WTC11 (cell line): Measurements from ENCODE around the gene IFFO2. TPM values are rescaled to one million over a fixed set of nuclear protein-coding genes. Genes with fewer than 3 reads are reported as not detected.

ENCODE experiments used
- ATAC-seq: fragments of 200-7000 bp; cut with Tn5 transposase; 2 replicates; pipeline ENCODE4 v1.10.0; 2021; ENCODE audit warnings: mild to moderate bottlenecking, moderate library complexity
- CTCF ChIA-PET: fragments of 300-600 bp; sonication (Branson Sonifier 250); formaldehyde crosslinking; loops from one replicate; lab custom pipeline; 2021; ENCODE audit warnings: antibody characterized with exemption; lab: Charles Lee
- POLR2A ChIA-PET: fragments of 350-600 bp; sonication (Branson Sonifier 250); formaldehyde crosslinking; loops from one replicate; lab custom pipeline; 2021; ENCODE audit warnings: antibody characterized with exemption; lab: Charles Lee
- DNase-seq: peaks from one replicate; pipeline ENCODE4 v3.0.0; 2021; ENCODE audit warnings: low spot score
- H3K27ac Mint-ChIP-seq: 2 replicates; pipeline ENCODE4 v1.8.0; 2021; ENCODE audit warnings: mixed read lengths
- H3K27me3 Mint-ChIP-seq: 2 replicates; pipeline ENCODE4 v1.8.0; 2021; ENCODE audit warnings: low read depth, mild to moderate bottlenecking, moderate library complexity, mixed read lengths
- H3K36me3 Mint-ChIP-seq: 2 replicates; pipeline ENCODE4 v1.8.0; 2021; ENCODE audit warnings: mixed read lengths
- H3K4me1 Mint-ChIP-seq: 2 replicates; pipeline ENCODE4 v1.8.0; 2022; ENCODE audit warnings: mixed read lengths
- H3K4me3 Mint-ChIP-seq: 2 replicates; pipeline ENCODE4 v1.8.0; 2021; ENCODE audit warnings: mild to moderate bottlenecking, moderate library complexity, mixed read lengths
- H3K9me3 Mint-ChIP-seq: 2 replicates; pipeline ENCODE4 v1.8.0; 2021; ENCODE audit warnings: mixed read lengths
- ATF1 ChIP-seq: sonication (generic); formaldehyde crosslinking; IDR thresholded peaks from 2 replicates; pipeline ENCODE4 v1.8.1; 2023; ENCODE audit warnings: mild to moderate bottlenecking, moderate library complexity, missing genetic modification reagents
- ATF3 ChIP-seq: sonication (generic); formaldehyde crosslinking; conservative IDR thresholded peaks from 2 replicates; pipeline ENCODE4 v1.8.1; 2022; ENCODE audit warnings: mild to moderate bottlenecking, missing genetic modification reagents
- CREM ChIP-seq: sonication (generic); formaldehyde crosslinking; IDR thresholded peaks from 2 replicates; pipeline ENCODE4 v1.8.1; 2022; ENCODE audit warnings: mild to moderate bottlenecking, missing genetic modification reagents, moderate library complexity
- E2F1 ChIP-seq: sonication (generic); formaldehyde crosslinking; IDR thresholded peaks from 2 replicates; pipeline ENCODE4 v1.8.0; 2022; ENCODE audit warnings: mild to moderate bottlenecking, missing genetic modification reagents
- ERG ChIP-seq: fragments of 250-450 bp; sonication (Bioruptor Pico); IDR thresholded peaks from 2 replicates; pipeline ENCODE4 v1.8.0; 2021; ENCODE audit warnings: mild to moderate bottlenecking
- GTF2I ChIP-seq: fragments of 250-450 bp; sonication (Bioruptor Pico); conservative IDR thresholded peaks from 2 replicates; pipeline ENCODE4 v1.4.0; 2021; ENCODE audit warnings: mild to moderate bottlenecking
- NFATC4 ChIP-seq: fragments of 250-450 bp; sonication (Bioruptor Pico); IDR thresholded peaks from 2 replicates; pipeline ENCODE4 v1.9.0; 2021; ENCODE audit warnings: mild to moderate bottlenecking
- NFYB ChIP-seq: sonication (generic); formaldehyde crosslinking; conservative IDR thresholded peaks from 2 replicates; pipeline ENCODE4 v1.8.0; 2022; ENCODE audit warnings: low read depth, missing genetic modification reagents
- NR1H2 ChIP-seq: sonication (generic); formaldehyde crosslinking; IDR thresholded peaks from 2 replicates; pipeline ENCODE4 v1.9.0; 2021; ENCODE audit warnings: mild to moderate bottlenecking, moderate library complexity, missing genetic modification reagents
- NR3C1 ChIP-seq: sonication (generic); formaldehyde crosslinking; conservative IDR thresholded peaks from 2 replicates; pipeline ENCODE4 v1.8.1; 2023; ENCODE audit warnings: low read depth, mild to moderate bottlenecking, missing genetic modification reagents
- OVOL2 ChIP-seq: fragments of 250-450 bp; sonication (Bioruptor Pico); IDR thresholded peaks from 2 replicates; pipeline ENCODE4 v1.9.0; 2021; ENCODE audit warnings: mild to moderate bottlenecking, borderline replicate concordance
- STAT6 ChIP-seq: sonication (generic); formaldehyde crosslinking; conservative IDR thresholded peaks from 2 replicates; pipeline ENCODE4 v1.8.1; 2023; ENCODE audit warnings: mild to moderate bottlenecking, low read depth, missing genetic modification reagents, moderate library complexity
- TCF7 ChIP-seq: sonication (generic); formaldehyde crosslinking; IDR thresholded peaks from 2 replicates; pipeline ENCODE4 v1.8.0; 2022; ENCODE audit warnings: mild to moderate bottlenecking, low read depth, missing genetic modification reagents, moderate library complexity
- ZBTB43 ChIP-seq: sonication (generic); formaldehyde crosslinking; IDR thresholded peaks from 2 replicates; pipeline ENCODE4 v1.8.1; 2023; ENCODE audit warnings: mild to moderate bottlenecking, missing genetic modification reagents
- ZNF416 ChIP-seq: fragments of 250-450 bp; sonication (Bioruptor Pico); IDR thresholded peaks from 2 replicates; pipeline ENCODE4 v1.9.0; 2021; ENCODE audit warnings: mild to moderate bottlenecking, inconsistent platforms
- ZSCAN18 ChIP-seq: fragments of 250-450 bp; sonication (Bioruptor Pico); IDR thresholded peaks from 2 replicates; pipeline ENCODE4 v2.1.2; 2022; ENCODE audit warnings: mild to moderate bottlenecking, moderate library complexity
- total RNA-seq: library from RNA; stranded (reverse); gene quantifications from 3 replicates; pipeline ENCODE4 v1.2.3, GENCODE V29; 2021
- TF ChIP-seq, protein P1 (sequence below): sonication (generic); formaldehyde crosslinking; IDR thresholded peaks from 2 replicates; pipeline ENCODE4 v1.8.0; 2023; ENCODE audit warnings: mild to moderate bottlenecking, missing genetic modification reagents
- TF ChIP-seq, protein P2 (sequence below): sonication (generic); formaldehyde crosslinking; IDR thresholded peaks from 2 replicates; pipeline ENCODE4 v1.8.1; 2022; ENCODE audit warnings: mild to moderate bottlenecking, missing genetic modification reagents, moderate library complexity, borderline replicate concordance
- TF ChIP-seq, protein P3 (sequence below): sonication (generic); formaldehyde crosslinking; IDR thresholded peaks from 2 replicates; pipeline ENCODE4 v1.8.1; 2023; ENCODE audit warnings: mild to moderate bottlenecking, missing genetic modification reagents, moderate library complexity

The IFFO2 gene
- total RNA-seq, 1 experiment from 2014 or later: 8.1 TPM

DNA sequence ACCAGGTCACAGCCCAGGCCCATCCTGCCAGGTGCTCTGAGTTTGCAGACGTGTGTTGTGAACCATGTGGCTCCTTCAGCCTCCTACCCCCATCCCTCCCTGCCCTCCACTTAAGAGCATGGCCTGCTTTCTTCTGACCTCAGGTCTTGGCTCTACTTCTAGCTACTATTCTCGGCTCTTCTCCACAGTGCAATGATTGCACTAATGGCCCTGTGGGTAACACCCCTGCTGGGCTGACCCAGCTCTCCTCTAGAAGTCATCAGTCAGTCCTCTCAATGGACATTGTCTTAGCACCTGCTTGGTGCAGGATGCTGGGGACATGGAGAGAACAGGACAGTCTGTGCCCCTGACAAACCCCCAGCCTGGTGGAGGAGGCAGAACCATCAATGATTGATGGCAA, 22.2 kb upstream of the IFFO2 start (continued):
- TF ChIP-seq, protein P1, sequence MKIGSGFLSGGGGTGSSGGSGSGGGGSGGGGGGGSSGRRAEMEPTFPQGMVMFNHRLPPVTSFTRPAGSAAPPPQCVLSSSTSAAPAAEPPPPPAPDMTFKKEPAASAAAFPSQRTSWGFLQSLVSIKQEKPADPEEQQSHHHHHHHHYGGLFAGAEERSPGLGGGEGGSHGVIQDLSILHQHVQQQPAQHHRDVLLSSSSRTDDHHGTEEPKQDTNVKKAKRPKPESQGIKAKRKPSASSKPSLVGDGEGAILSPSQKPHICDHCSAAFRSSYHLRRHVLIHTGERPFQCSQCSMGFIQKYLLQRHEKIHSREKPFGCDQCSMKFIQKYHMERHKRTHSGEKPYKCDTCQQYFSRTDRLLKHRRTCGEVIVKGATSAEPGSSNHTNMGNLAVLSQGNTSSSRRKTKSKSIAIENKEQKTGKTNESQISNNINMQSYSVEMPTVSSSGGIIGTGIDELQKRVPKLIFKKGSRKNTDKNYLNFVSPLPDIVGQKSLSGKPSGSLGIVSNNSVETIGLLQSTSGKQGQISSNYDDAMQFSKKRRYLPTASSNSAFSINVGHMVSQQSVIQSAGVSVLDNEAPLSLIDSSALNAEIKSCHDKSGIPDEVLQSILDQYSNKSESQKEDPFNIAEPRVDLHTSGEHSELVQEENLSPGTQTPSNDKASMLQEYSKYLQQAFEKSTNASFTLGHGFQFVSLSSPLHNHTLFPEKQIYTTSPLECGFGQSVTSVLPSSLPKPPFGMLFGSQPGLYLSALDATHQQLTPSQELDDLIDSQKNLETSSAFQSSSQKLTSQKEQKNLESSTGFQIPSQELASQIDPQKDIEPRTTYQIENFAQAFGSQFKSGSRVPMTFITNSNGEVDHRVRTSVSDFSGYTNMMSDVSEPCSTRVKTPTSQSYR (CRISPR knock-in tag): no peak
- no peak for TF ChIP-seq ERG (CRISPR knock-in tag)

GRCh38 chr1:18977428-18977827, 21.0 kb upstream of the IFFO2 start:
- TF ChIP-seq, protein P2, sequence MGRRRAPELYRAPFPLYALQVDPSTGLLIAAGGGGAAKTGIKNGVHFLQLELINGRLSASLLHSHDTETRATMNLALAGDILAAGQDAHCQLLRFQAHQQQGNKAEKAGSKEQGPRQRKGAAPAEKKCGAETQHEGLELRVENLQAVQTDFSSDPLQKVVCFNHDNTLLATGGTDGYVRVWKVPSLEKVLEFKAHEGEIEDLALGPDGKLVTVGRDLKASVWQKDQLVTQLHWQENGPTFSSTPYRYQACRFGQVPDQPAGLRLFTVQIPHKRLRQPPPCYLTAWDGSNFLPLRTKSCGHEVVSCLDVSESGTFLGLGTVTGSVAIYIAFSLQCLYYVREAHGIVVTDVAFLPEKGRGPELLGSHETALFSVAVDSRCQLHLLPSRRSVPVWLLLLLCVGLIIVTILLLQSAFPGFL (CRISPR knock-in tag): no peak
- no peak for TF ChIP-seq ZBTB43 (CRISPR knock-in tag)
- TF ChIP-seq TCF7 (CRISPR knock-in tag): no peak
- no peak for TF ChIP-seq NR1H2
- no peak for TF ChIP-seq ZNF416
- no peak for TF ChIP-seq STAT6 (CRISPR knock-in tag)
- TF ChIP-seq, all 79 proteins: peak for 0
- CTCF ChIA-PET: no interaction called here
- POLR2A ChIA-PET: no interaction called here
- ATAC-seq (no peak), DNase-seq (no peak)
- Mint-ChIP-seq H3K27me3 (peaks cover 21% of the 10 kb centered on the region), H3K9me3 (peaks cover 12% of the 10 kb centered on the region; the same call in 1 of the 2 replicates), H3K36me3 (no peaks in the 10 kb centered on the region), H3K4me3 (no peak overlapping the region), H3K4me1 (no peaks in the 10 kb centered on the region), H3K27ac (no peak overlapping the region)

DNA sequence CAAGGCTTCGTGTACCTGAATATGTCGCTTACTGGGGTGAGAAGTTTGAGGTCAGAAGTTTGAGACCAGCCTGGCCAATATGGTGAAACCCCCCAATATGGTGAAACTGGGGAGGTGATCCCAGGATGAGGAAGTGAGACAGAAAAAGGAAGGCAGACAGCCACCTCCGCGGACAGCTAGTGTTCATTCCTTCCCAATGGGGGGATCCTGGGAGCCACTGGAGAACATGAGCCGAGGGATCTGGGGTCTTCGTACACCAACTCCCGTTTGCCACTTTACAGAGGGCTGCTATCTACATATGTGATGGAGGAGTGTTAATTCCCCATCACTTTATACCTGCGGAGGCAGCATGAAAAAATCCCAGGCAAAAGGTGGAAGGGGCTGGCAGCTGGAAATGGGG, 19.6 kb upstream of the IFFO2 start:
- CTCF ChIA-PET: interaction anchor here (2.3 kb wide), 1 partner anchor 69 kb away, joined by 10 read pairs; no protein-coding TSS in a partner anchor
- H3K36me3 Mint-ChIP-seq: no peaks in the 10 kb centered on the region
- H3K27ac Mint-ChIP-seq: no peak overlapping the region
- DNase-seq: no peak
- ATAC-seq: no peak
- no peak overlapping the region for H3K4me3 Mint-ChIP-seq
- H3K9me3 Mint-ChIP-seq: peaks cover 9% of the 10 kb centered on the region; the same call in 1 of the 2 replicates
- no peaks in the 10 kb centered on the region for H3K4me1 Mint-ChIP-seq
- POLR2A ChIA-PET: no interaction called here
- peaks cover 15% of the 10 kb centered on the region for H3K27me3 Mint-ChIP-seq
- TF ChIP-seq, protein P3, sequence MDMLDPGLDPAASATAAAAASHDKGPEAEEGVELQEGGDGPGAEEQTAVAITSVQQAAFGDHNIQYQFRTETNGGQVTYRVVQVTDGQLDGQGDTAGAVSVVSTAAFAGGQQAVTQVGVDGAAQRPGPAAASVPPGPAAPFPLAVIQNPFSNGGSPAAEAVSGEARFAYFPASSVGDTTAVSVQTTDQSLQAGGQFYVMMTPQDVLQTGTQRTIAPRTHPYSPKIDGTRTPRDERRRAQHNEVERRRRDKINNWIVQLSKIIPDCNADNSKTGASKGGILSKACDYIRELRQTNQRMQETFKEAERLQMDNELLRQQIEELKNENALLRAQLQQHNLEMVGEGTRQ: no peak
- TF ChIP-seq NFATC4 (CRISPR knock-in tag) (no peak), NR3C1 (CRISPR knock-in tag) (no peak), ATF3 (CRISPR knock-in tag) (no peak), ZSCAN18 (CRISPR knock-in tag) (no peak), GTF2I (CRISPR knock-in tag) (no peak), CREM (CRISPR knock-in tag) (no peak), ATF1 (CRISPR knock-in tag) (no peak), NFYB (CRISPR knock-in tag) (no peak), E2F1 (CRISPR knock-in tag) (no peak), OVOL2 (CRISPR knock-in tag) (no peak)
